Stimulated activated CD8-positive, alpha-beta memory T cell treated with anti-CD3 and anti-CD28 coated beads, Interleukin-15, amount 100 ng/mL, for 24 hours (primary cell): ENCODE results near the gene STX1A.

Source experiments
- DNase-seq: peaks from one replicate; pipeline ENCODE4 v3.0.0-alpha.2; 2020; ENCODE audit warnings: low read depth

Gene STX1A

GRCh38 chr7:73707045-73707631 is 12.3 kb downstream of the STX1A start:
- DNase-seq: no peak

- DNase-seq: no peak
Measured at GRCh38 chr7:73706126-73707044, 13.1 kb downstream of the STX1A start.

GRCh38 chr7:73705551-73705920 is 13.9 kb downstream of the STX1A start:
- no peak for DNase-seq

- no peak for DNase-seq
Measured at GRCh38 chr7:73704640-73705550, 14.6 kb downstream of the STX1A start.

- no peak for DNase-seq
Measured at GRCh38 chr7:73703757-73704639, 15.5 kb downstream of the STX1A start.

GRCh38 chr7:73703225-73703624 is 16.2 kb downstream of the STX1A start:
- DNase-seq: no peak

- no peak for DNase-seq
Measured at GRCh38 chr7:73702665-73703064, 16.8 kb downstream of the STX1A start.

- DNase-seq: no peak
Measured at GRCh38 chr7:73702226-73702625, 17.2 kb downstream of the STX1A start.

GRCh38 chr7:73701357-73701995 is 18.0 kb downstream of the STX1A start:
- no peak for DNase-seq

GRCh38 chr7:73700581-73701134 is 18.8 kb downstream of the STX1A start:
- DNase-seq: no peak

GRCh38 chr7:73700069-73700423 is 19.4 kb downstream of the STX1A start:
- no peak for DNase-seq

- DNase-seq: no peak
Measured at GRCh38 chr7:73699370-73700068, 19.9 kb downstream of the STX1A start.

- DNase-seq: no peak
Measured at GRCh38 chr7:73698410-73698809, 21.1 kb downstream of the STX1A start.

- DNase-seq: no peak
Measured at GRCh38 chr7:73696372-73696771, 23.1 kb downstream of the STX1A start.

- no peak for DNase-seq
Measured at GRCh38 chr7:73690646-73691045, 28.8 kb downstream of the STX1A start.

GRCh38 chr7:73688288-73688687 is 31.2 kb downstream of the STX1A start:
- no peak for DNase-seq

GRCh38 chr7:73685311-73685710 is 34.2 kb downstream of the STX1A start:
- DNase-seq: no peak

- no peak for DNase-seq
Measured at GRCh38 chr7:73683788-73684693, 35.4 kb downstream of the STX1A start.
